Mammary epithelial cell (primary cell): ENCODE results near the gene CYTIP.

Experiments
- EZH2 ChIP-seq: IDR thresholded peaks from 2 replicates; pipeline ENCODE4 v1.6.1; 2012; ENCODE audit warnings: low read length, inconsistent platforms, borderline replicate concordance
- TF ChIP-seq, protein P1 (sequence below), 2 donors: IDR thresholded peaks in 1 of 2; conservative IDR thresholded peaks in 1 of 2; 2 replicates each; pipeline ENCODE4 v1.5.1; 2011 to 2012; ENCODE audit warnings: inconsistent platforms in 2 of 2, low read length in 2 of 2, mild to moderate bottlenecking in 2 of 2, control low read depth in 1 of 2, low read depth in 1 of 2; ENCODE audit not compliant: insufficient read depth in 1 of 2; ENCODE audit errors: extremely low read depth in 1 of 2

GRCh38 chr2:157486596-157487270, 42.8 kb upstream of the CYTIP start:
- TF ChIP-seq, protein P1, sequence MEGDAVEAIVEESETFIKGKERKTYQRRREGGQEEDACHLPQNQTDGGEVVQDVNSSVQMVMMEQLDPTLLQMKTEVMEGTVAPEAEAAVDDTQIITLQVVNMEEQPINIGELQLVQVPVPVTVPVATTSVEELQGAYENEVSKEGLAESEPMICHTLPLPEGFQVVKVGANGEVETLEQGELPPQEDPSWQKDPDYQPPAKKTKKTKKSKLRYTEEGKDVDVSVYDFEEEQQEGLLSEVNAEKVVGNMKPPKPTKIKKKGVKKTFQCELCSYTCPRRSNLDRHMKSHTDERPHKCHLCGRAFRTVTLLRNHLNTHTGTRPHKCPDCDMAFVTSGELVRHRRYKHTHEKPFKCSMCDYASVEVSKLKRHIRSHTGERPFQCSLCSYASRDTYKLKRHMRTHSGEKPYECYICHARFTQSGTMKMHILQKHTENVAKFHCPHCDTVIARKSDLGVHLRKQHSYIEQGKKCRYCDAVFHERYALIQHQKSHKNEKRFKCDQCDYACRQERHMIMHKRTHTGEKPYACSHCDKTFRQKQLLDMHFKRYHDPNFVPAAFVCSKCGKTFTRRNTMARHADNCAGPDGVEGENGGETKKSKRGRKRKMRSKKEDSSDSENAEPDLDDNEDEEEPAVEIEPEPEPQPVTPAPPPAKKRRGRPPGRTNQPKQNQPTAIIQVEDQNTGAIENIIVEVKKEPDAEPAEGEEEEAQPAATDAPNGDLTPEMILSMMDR (conservative IDR thresholded peaks at IDR 0.05 in 1 of 2, IDR thresholded peaks at IDR 0.05 in 1 of 2; ENCODE audit: extremely low read depth in 1 of 2, insufficient read depth in 1 of 2, low read depth in 1 of 2, low read length in 2 of 2) = no peak
- no peak for TF ChIP-seq EZH2
